ENCODE data around the gene ANGPT4.

DNA sequence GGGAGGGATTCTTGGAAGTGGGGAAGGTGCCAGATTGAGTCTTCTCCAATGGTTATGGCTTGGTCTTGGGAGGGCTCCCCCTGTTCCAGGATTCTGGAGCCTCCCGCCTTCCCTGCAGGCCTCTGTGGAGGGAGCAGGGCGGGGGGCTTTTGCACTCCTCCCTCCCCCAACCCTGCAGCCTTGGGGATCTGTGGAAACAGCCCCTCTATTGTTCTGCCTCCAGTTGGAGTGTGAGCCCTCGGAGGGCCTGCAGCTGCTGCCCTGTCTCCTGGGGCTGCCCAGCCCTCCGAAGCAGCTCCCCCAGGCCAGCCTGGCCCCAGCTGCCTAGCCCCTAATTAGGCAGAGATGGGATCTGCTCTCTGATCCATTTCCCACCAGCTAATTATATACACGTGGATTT is 67.9 kb downstream of the ANGPT4 start:
- TF ChIP-seq, protein P1, sequence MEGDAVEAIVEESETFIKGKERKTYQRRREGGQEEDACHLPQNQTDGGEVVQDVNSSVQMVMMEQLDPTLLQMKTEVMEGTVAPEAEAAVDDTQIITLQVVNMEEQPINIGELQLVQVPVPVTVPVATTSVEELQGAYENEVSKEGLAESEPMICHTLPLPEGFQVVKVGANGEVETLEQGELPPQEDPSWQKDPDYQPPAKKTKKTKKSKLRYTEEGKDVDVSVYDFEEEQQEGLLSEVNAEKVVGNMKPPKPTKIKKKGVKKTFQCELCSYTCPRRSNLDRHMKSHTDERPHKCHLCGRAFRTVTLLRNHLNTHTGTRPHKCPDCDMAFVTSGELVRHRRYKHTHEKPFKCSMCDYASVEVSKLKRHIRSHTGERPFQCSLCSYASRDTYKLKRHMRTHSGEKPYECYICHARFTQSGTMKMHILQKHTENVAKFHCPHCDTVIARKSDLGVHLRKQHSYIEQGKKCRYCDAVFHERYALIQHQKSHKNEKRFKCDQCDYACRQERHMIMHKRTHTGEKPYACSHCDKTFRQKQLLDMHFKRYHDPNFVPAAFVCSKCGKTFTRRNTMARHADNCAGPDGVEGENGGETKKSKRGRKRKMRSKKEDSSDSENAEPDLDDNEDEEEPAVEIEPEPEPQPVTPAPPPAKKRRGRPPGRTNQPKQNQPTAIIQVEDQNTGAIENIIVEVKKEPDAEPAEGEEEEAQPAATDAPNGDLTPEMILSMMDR (IDR thresholded peaks at IDR 0.05): no peak
- TF ChIP-seq POLR2A (IDR thresholded peaks at IDR 0.05): no peak
